ENCODE measurements around the gene TECTA. TPM values are rescaled to one million over a fixed set of nuclear protein-coding genes. Genes with fewer than 3 reads are reported as not detected.

Gene TECTA
- 0.87 and 0.99 TPM in 2 replicates for total RNA-seq

GRCh38 chr11:121100943-121101342 is at the start of gene TECTA:
Gene TECTA, plus strand, starts transcription at chr11:121101243. Its CDS starts 1,423 bp downstream, at chr11:121102666.

Other genes with a start within 250 kb of the TECTA start
- 18.4 and 24.6 TPM in 2 replicates for gene TBCEL, start 77.1 kb upstream of the TECTA start, total RNA-seq
- gene SC5D, start 191.5 kb downstream of the TECTA start, total RNA-seq, result 40.4 and 51.5 TPM in 2 replicates